HL-60 (cell line): ENCODE measurements around the gene SYNGR4.

ENCODE experiments used
- DNase-seq, 2 experiments: peaks; one replicate each; pipeline ENCODE4 v3.0.0-alpha.2; 2010 to 2020; ENCODE audit warnings: low read depth in 1 of 2, low spot score in 1 of 2
- H3K27ac ChIP-seq: fragments of 250-450 bp; sonication (Bioruptor Pico); replicated peaks from 2 replicates; pipeline ENCODE4 v1.5.1; 2020; ENCODE audit warnings: mild to moderate bottlenecking, moderate library complexity
- H3K27me3 ChIP-seq: fragments of 250-450 bp; sonication (Bioruptor Pico); 2 replicates; pipeline ENCODE4 v1.5.1; 2021; ENCODE audit warnings: mild to moderate bottlenecking, moderate library complexity; ENCODE audit not compliant: insufficient read depth, poor library complexity, severe bottlenecking
- H3K4me3 ChIP-seq: replicated peaks from 2 replicates; pipeline ENCODE4 v1.5.1; 2011; ENCODE audit warnings: mild to moderate bottlenecking, control low read depth, low read length; ENCODE audit not compliant: insufficient read depth
- CTCF ChIP-seq: IDR thresholded peaks from one replicate; pipeline ENCODE4 v1.5.1; 2011; ENCODE audit warnings: low read length, control low read depth, inconsistent platforms; ENCODE audit not compliant: insufficient read depth
- GABPA ChIP-seq: IDR thresholded peaks from 2 replicates; pipeline ENCODE4 v1.6.1; 2012; ENCODE audit warnings: low read depth
- POLR2AphosphoS5 ChIP-seq: IDR thresholded peaks from 2 replicates; pipeline ENCODE4 v1.6.1; 2012; ENCODE audit warnings: low read depth
- REST ChIP-seq: IDR thresholded peaks from 2 replicates; pipeline ENCODE4 v1.6.1; 2012; ENCODE audit warnings: low read depth; ENCODE audit not compliant: insufficient replicate concordance
- SPI1 ChIP-seq: IDR thresholded peaks from 2 replicates; pipeline ENCODE4 v1.6.1; 2012; ENCODE audit warnings: low read depth, mild to moderate bottlenecking, borderline replicate concordance

The SYNGR4 gene

GRCh38 chr19:48332351-48332661 is 31.9 kb upstream of the SYNGR4 start:
- no peak for DNase-seq
- Histone ChIP-seq H3K27me3 (no peaks in the 10 kb centered on the region), H3K4me3 (peak overlapping the region; percentile 39), H3K27ac (peak overlapping the region; percentile 81)
- TF ChIP-seq POLR2AphosphoS5: no peak
- TF ChIP-seq CTCF: no peak
- TF ChIP-seq GABPA: no peak
- TF ChIP-seq SPI1: no peak
- no peak for TF ChIP-seq REST

- TF ChIP-seq GABPA (no peak), CTCF (no peak), SPI1 (no peak), POLR2AphosphoS5 (no peak; the same call in 1 of the 2 replicates), REST (no peak)
- peak; percentile 96 to 98 for DNase-seq
- Histone ChIP-seq H3K27me3 (no peaks in the 10 kb centered on the region), H3K27ac (peak overlapping the region; percentile 81), H3K4me3 (peak overlapping the region; percentile 43)
Observed at GRCh38 chr19:48332662-48333466, 31.3 kb upstream of the SYNGR4 start.

GRCh38 chr19:48333467-48334384 is 30.4 kb upstream of the SYNGR4 start:
- Histone ChIP-seq H3K27ac (peak overlapping the region; percentile 81), H3K4me3 (peak overlapping the region; percentile 43), H3K27me3 (no peaks in the 10 kb centered on the region)
- TF ChIP-seq POLR2AphosphoS5: peak; percentile 48; the same call in 1 of the 2 replicates
- TF ChIP-seq CTCF: peak; percentile 87
- no peak for TF ChIP-seq SPI1
- peak; percentile 93 to 95 for DNase-seq
